Chondrocyte (in vitro differentiated cells): ENCODE data around the gene HMX3. TPM values are rescaled to one million over a fixed set of nuclear protein-coding genes. Genes with fewer than 3 reads are reported as not detected.

Experiments used
- DNase-seq: peaks from one replicate; pipeline ENCODE4 v3.0.0; 2021; ENCODE audit warnings: mixed read lengths, low spot score
- H3K27ac Mint-ChIP-seq: one replicate; pipeline ENCODE4 v1.8.0; 2021; ENCODE audit warnings: mild to moderate bottlenecking, moderate library complexity, mixed read lengths; ENCODE audit not compliant: unreplicated experiment
- H3K27me3 Mint-ChIP-seq: 2 replicates; pipeline ENCODE4 v1.8.0; 2021; ENCODE audit warnings: low read depth, mixed read lengths
- H3K36me3 Mint-ChIP-seq: 2 replicates; pipeline ENCODE4 v1.8.0; 2021; ENCODE audit warnings: low read depth, mixed read lengths
- H3K4me1 Mint-ChIP-seq: 2 replicates; pipeline ENCODE4 v1.8.0; 2021; ENCODE audit warnings: low read depth, mild to moderate bottlenecking, mixed read lengths
- H3K4me3 Mint-ChIP-seq: one replicate; pipeline ENCODE4 v1.8.0; 2021; ENCODE audit warnings: mild to moderate bottlenecking, moderate library complexity, mixed read lengths; ENCODE audit not compliant: unreplicated experiment
- H3K9me3 Mint-ChIP-seq: 2 replicates; pipeline ENCODE4 v1.8.0; 2021; ENCODE audit warnings: low read depth, mixed read lengths
- total RNA-seq: library from RNA; stranded (reverse); gene quantifications from 3 replicates; pipeline ENCODE4 v1.2.1, GENCODE V29; 2021
- TF ChIP-seq, protein P1 (sequence below): fragments of 200-600 bp; sonication (generic); IDR thresholded peaks from 2 replicates; pipeline ENCODE4 v1.5.0; 2021; ENCODE audit warnings: antibody characterized with exemption, mild to moderate bottlenecking, moderate library complexity

The HMX3 gene
- total RNA-seq, 1 donor from 2014 or later = not detected

DNA sequence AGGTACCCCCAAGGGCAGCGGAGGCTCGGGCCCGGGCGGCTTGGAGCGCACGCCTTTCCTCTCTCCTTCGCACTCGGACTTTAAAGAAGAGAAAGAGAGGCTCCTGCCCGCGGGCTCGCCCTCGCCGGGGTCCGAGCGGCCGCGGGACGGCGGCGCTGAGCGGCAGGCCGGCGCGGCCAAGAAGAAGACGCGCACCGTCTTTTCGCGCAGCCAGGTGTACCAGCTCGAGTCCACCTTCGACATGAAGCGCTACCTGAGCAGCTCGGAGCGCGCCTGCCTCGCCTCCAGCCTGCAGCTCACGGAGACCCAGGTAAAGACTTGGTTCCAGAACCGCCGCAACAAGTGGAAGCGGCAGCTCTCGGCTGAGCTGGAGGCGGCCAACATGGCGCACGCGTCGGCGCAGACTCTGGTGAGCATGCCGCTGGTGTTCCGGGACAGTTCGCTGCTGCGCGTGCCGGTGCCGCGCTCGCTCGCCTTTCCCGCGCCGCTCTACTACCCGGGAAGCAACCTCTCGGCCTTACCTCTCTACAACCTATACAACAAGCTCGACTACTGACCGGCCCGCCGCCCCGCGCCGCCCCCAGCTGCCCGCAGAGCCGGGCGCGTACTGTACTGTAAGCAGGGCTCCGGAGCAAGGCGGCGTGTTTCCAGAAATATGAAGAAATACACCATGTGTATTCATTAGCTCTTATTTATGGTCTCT, 13.9 kb downstream of the HMX3 start:
- peak; percentile 88 for DNase-seq
- Mint-ChIP-seq H3K27me3 (peaks cover 59% of the 10 kb centered on the region), H3K36me3 (peaks cover 3% of the 10 kb centered on the region), H3K27ac (no peak overlapping the region), H3K9me3 (no peaks in the 10 kb centered on the region), H3K4me3 (peak overlapping the region; percentile 75), H3K4me1 (peaks cover 18% of the 10 kb centered on the region)
- TF ChIP-seq, protein P1, sequence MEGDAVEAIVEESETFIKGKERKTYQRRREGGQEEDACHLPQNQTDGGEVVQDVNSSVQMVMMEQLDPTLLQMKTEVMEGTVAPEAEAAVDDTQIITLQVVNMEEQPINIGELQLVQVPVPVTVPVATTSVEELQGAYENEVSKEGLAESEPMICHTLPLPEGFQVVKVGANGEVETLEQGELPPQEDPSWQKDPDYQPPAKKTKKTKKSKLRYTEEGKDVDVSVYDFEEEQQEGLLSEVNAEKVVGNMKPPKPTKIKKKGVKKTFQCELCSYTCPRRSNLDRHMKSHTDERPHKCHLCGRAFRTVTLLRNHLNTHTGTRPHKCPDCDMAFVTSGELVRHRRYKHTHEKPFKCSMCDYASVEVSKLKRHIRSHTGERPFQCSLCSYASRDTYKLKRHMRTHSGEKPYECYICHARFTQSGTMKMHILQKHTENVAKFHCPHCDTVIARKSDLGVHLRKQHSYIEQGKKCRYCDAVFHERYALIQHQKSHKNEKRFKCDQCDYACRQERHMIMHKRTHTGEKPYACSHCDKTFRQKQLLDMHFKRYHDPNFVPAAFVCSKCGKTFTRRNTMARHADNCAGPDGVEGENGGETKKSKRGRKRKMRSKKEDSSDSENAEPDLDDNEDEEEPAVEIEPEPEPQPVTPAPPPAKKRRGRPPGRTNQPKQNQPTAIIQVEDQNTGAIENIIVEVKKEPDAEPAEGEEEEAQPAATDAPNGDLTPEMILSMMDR = no peak

DNA sequence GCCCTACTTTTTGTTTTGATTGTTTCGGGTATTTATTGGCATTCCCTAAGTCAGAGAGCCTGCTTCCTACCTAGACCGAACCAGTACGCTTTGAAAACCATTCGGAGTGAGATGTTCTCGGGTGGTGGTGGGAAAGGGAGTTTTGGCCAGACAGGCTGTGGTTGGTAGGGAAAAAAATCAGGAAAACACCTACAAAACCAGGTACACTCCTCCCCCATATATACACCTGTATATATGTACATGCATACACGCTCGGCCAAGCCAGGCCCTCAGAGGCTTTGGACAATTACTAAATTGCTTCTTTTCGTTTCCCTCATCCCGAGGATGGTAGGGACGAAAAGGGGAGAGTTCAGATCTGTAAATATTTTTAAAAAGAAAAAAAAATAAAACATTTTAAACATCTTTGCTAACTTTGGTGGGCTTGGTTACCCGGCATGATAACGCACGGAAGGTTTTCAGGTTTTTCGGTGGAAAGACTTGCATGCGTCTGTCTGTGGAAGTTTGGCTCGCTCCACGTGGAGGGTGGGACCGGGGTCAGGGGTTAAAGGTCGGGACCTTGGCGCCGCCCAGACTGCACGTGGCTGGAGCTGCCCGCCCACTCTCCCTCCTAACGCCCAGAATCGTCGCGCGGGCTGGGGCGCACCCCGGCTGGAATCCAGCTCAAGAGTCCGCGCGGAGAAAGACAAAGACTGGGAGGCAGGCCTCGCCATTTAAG, 14.7 kb downstream of the HMX3 start:
- TF ChIP-seq, protein P1 = no peak
- Mint-ChIP-seq H3K27ac (no peak overlapping the region), H3K27me3 (peaks cover 52% of the 10 kb centered on the region), H3K36me3 (peaks cover 3% of the 10 kb centered on the region), H3K9me3 (no peaks in the 10 kb centered on the region), H3K4me1 (peaks cover 22% of the 10 kb centered on the region), H3K4me3 (peak overlapping the region; percentile 75)
- peak; percentile 86 for DNase-seq

DNA sequence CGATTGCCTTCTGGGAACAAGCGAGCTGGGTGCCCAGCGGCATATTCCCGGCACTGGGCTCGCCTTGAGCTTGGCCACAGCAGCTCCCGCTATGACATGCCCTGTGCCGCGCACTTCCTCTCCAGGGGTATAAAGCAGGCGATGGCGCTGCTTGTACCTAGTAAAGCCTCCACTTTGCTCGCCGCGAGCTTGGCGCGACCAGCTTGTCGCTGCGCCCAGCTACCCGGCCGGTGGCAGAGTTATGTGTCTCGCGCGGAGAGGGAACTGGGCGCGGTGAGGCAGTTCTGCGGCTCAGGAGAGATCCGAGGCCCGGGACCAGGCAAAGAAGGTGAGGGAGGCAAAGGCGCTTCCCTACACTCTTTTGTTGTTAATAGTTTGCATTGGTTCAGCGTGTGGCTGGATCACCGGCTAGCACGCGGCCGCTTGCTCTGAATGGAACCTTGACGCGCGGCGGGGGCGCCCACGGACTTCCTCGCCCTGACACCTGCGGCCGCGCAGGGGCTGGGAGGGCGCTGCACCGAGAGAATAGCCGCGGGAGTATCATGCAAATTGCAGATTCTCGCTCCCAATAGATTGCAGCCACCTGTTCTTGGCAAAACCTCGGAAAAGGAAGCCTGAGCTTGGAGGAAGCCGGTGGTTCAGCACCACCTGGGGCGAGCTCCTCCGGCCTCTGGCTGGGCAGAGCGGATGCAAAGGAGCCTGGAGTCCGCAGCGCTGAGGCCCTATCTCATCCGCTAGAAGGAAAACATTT, 15.4 kb downstream of the HMX3 start:
- Mint-ChIP-seq H3K36me3 (peaks cover 3% of the 10 kb centered on the region), H3K27ac (no peak overlapping the region), H3K9me3 (no peaks in the 10 kb centered on the region), H3K4me1 (peaks cover 28% of the 10 kb centered on the region), H3K27me3 (peaks cover 46% of the 10 kb centered on the region), H3K4me3 (peak overlapping the region; percentile 75)
- peak; percentile 90 for DNase-seq
- TF ChIP-seq, protein P1 = no peak

DNA sequence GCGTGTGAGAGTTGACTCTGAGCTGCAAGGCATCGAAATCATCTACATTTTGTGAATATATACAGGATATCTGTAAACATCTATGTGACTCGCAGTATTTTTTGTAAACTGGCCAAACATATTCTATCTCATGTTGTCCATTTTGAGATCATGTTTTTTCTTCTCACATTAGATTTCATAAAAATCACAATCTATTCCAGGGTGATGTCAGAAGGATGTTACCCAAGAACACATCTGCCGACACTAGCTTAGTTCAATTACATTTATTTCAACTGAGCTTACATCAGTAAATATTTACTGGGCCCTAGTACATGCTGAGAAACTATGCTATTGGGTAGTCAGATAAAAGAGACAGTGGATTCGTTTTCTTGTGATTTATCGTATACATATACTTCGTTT, 16.0 kb downstream of the HMX3 start:
- TF ChIP-seq, protein P1 = no peak
- no peaks in the 10 kb centered on the region for H3K9me3 Mint-ChIP-seq
- peaks cover 4% of the 10 kb centered on the region for H3K36me3 Mint-ChIP-seq
- no peak for DNase-seq
- peaks cover 42% of the 10 kb centered on the region for H3K27me3 Mint-ChIP-seq
- H3K4me3 Mint-ChIP-seq = no peak overlapping the region
- no peak overlapping the region for H3K27ac Mint-ChIP-seq
- H3K4me1 Mint-ChIP-seq = peaks cover 31% of the 10 kb centered on the region

DNA sequence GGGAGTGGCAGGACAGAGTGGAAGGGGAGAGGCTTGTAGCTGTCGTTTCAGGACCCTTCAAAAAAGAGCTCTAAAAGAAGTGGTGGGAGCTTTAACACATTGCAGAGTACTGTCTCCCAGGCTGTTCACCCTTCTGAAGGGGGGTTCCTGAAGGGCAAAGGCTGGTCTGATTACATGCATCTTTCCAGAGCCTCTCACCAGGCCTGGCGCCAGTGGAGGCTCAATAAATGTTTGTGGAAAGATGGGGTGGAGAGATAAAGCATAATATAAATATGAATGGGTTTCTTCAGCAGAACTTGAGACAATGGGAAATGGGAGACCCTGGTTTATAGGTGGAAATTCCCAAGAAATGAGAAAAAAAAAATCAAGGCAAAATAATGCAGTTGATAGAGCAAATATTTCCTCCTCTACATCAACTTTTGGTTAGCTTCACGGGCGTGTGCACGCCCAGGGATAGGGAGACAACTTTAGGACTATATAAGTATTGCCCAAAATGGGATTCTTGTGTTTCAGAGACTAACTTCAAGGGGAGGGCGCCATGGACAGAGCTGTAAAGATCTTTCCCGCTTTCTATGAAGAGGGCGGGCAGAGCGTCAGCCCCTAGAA, 17.8 kb downstream of the HMX3 start:
- H3K27me3 Mint-ChIP-seq = peaks cover 36% of the 10 kb centered on the region

More for the DNA sequence above, 17.8 kb downstream of the HMX3 start:
- TF ChIP-seq, protein P1 = no peak
- no peak for DNase-seq
- H3K4me1 Mint-ChIP-seq = peaks cover 49% of the 10 kb centered on the region
- H3K36me3 Mint-ChIP-seq = peaks cover 17% of the 10 kb centered on the region
- H3K27ac Mint-ChIP-seq = peak overlapping the region; percentile 99
- no peaks in the 10 kb centered on the region for H3K9me3 Mint-ChIP-seq
- no peak overlapping the region for H3K4me3 Mint-ChIP-seq
